ENCODE data around the gene FAAP100.

The FAAP100 gene

DNA sequence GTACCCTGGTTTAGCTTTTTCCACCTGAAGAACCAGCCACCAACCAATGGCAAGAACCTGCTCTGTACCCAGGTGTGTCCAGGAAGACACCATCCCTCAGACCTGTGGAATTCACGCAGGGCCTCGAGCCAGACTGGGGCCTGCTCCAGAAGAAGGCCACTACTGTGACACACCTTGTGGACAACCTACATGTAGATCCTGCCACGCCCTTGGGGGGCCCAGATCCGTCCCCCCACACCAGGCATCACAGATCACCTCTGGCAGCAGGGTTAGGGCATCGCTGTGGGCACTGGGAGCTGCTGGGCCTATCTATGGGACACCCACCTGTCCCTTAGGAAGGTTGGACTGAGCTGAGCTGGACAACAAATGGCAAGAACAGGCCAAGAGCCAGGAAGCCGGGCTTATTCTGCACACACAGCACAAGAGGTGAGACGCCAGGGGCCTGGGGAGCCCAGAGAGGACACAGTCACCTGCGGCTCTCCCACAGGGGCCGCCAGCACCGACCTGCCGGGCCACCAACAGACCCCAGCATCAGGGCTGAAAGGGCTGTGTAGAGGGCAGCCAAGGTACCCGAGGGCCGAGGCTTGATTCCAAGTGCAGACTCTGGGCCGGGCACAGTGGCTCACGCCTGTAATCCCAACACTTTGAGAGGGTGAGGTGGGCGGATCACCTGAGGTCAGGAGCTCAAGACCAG lies 7.7 kb downstream of the FAAP100 start:
- Mint-ChIP-seq H3K4me1 (peaks cover 4% of the 10 kb centered on the region), H3K36me3 (ENCODE audit: low read depth) (peaks cover 9% of the 10 kb centered on the region), H3K27me3 (ENCODE audit: low read depth, poor library complexity) (no peaks in the 10 kb centered on the region), H3K27ac (no peak overlapping the region), H3K9me3 (no peaks in the 10 kb centered on the region), H3K4me3 (no peak overlapping the region)
- no peak for DNase-seq
- TF ChIP-seq, protein P1, sequence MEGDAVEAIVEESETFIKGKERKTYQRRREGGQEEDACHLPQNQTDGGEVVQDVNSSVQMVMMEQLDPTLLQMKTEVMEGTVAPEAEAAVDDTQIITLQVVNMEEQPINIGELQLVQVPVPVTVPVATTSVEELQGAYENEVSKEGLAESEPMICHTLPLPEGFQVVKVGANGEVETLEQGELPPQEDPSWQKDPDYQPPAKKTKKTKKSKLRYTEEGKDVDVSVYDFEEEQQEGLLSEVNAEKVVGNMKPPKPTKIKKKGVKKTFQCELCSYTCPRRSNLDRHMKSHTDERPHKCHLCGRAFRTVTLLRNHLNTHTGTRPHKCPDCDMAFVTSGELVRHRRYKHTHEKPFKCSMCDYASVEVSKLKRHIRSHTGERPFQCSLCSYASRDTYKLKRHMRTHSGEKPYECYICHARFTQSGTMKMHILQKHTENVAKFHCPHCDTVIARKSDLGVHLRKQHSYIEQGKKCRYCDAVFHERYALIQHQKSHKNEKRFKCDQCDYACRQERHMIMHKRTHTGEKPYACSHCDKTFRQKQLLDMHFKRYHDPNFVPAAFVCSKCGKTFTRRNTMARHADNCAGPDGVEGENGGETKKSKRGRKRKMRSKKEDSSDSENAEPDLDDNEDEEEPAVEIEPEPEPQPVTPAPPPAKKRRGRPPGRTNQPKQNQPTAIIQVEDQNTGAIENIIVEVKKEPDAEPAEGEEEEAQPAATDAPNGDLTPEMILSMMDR (IDR thresholded peaks at IDR 0.05) = no peak

DNA sequence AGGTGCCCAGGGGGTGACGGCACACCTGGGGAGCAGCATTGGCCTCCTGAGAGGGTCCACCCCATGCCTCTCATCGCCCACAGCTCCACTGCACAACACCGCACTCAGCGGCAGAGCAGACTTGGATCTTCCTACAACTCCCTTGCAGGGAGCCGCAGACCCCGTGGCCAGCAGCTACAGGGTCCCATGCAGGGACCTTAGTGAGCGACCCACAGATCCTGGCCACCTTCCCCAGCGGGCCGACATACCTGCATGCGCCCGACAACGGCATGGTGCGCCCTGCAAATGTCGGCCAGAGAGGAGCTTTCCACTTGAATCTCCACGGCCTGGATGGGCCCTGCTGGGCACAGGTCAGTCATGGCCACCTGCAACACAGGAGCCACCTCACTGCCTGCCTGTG lies 8.4 kb downstream of the FAAP100 start:
- no peak for DNase-seq
- Mint-ChIP-seq H3K36me3 (ENCODE audit: low read depth) (peaks cover 5% of the 10 kb centered on the region), H3K9me3 (no peaks in the 10 kb centered on the region), H3K27ac (no peak overlapping the region), H3K4me3 (no peak overlapping the region), H3K4me1 (no peaks in the 10 kb centered on the region), H3K27me3 (ENCODE audit: low read depth, poor library complexity) (peaks cover under 1% of the 10 kb centered on the region)
- TF ChIP-seq, protein P1 (IDR thresholded peaks at IDR 0.05) = no peak

DNA sequence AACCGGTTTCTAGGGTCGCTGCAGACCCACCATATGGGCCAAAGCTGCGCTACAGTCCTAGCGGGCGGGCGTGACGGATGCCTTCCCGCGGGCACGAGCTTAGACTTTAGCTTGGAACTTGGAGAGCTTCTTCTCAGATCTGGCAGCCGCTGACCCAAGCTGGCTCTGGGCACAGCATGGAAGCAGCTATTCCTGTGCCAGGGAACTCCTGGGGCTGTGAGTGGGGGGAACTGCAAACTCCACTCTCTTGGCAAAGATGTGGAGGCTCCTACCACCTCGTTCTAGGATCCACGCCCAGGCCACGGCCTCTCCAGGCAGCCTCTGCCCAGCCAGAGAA lies 8.8 kb downstream of the FAAP100 start:
- Mint-ChIP-seq H3K36me3 (ENCODE audit: low read depth) (peaks cover 5% of the 10 kb centered on the region), H3K4me3 (no peak overlapping the region), H3K27ac (no peak overlapping the region), H3K9me3 (no peaks in the 10 kb centered on the region), H3K4me1 (peaks cover under 1% of the 10 kb centered on the region), H3K27me3 (ENCODE audit: low read depth, poor library complexity) (peaks cover 5% of the 10 kb centered on the region)
- TF ChIP-seq, protein P1 (IDR thresholded peaks at IDR 0.05) = no peak
- DNase-seq = no peak

DNA sequence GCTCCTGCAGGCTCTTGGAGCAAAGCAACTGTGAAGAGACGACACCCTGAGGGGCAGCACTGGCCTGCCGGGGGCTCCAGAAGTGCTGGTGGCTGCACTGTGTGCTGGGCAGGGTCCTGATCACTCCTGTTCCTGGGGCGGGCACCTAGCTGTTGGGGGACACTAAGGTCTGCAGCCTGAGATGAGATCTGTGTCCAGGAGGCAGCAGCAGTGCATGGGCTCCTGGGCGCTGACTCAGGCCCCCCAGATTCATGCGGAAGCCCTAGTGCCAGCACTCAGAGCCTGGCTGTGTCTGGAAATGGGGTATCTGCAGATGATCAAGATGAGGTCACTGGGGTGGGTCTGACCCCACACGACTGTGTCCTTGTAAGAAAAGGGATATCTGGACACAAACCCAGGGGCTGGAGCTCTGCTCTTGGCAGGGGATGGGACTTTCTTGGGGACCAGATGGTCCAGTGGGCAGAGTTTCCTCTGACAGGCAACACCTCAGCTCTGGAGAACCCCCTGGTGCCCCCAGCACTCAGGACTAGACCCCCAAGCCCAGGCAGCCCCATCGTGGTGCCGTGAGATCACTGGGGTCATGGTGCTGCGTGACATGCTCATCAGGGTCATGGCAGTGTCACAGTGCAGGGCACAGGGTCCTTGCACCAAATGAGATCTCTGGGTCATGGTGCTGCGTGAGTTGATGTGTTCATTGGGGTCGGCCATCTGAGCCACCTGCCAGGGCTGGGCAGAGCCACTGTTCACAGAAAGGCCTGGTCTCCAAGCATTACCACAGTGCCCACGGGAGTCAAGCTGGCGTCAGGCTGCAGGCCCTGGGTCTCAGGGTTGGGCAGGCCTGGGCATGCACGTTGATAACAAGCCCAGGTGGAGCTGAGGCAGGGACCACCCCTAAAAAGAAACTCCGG lies 9.5 kb downstream of the FAAP100 start:
- Mint-ChIP-seq H3K36me3 (ENCODE audit: low read depth) (peaks cover 5% of the 10 kb centered on the region), H3K27me3 (ENCODE audit: low read depth, poor library complexity) (peaks cover 9% of the 10 kb centered on the region), H3K27ac (no peak overlapping the region), H3K4me1 (peaks cover 6% of the 10 kb centered on the region), H3K9me3 (no peaks in the 10 kb centered on the region), H3K4me3 (no peak overlapping the region)
- TF ChIP-seq, protein P1 (IDR thresholded peaks at IDR 0.05) = no peak
- DNase-seq = no peak

DNA sequence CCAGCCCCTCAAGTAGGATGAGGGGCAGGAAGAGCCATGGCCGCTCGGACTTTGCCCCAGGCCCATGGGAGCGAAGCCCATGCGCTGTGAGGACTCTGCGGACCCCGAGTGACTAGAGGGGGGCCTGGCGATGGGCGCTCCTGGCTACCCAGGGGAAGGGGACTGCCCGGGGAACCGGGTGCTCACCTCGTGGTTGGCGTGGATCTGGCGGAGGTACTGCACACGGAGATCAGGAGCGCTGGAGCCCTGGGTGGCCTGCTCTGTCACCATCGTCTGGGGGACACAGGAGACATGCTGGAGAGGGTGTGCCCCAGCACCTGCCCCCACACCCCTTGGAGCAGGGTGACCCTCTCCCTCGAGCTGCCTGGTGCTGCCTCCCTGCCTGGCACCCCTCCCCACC lies 11.0 kb downstream of the FAAP100 start:
- Mint-ChIP-seq H3K4me3 (no peak overlapping the region), H3K9me3 (no peaks in the 10 kb centered on the region), H3K27ac (no peak overlapping the region)

More for the DNA sequence above, 11.0 kb downstream of the FAAP100 start:
- TF ChIP-seq, protein P1 (IDR thresholded peaks at IDR 0.05) = no peak
- Mint-ChIP-seq H3K4me1 (peaks cover 10% of the 10 kb centered on the region), H3K27me3 (ENCODE audit: low read depth, poor library complexity) (peaks cover 20% of the 10 kb centered on the region), H3K36me3 (ENCODE audit: low read depth) (peaks cover under 1% of the 10 kb centered on the region)
- no peak for DNase-seq

Measured in nephron progenitor cell (in vitro differentiated cells).